Body of pancreas (tissue), 4 donors: Measurements from ENCODE around the gene PNMA8B.

Experiments
- CTCF ChIP-seq, 7 experiments: fragments of 450-650 bp in 4 of 7; fragments of 200-600 bp in 3 of 7; sonication (generic) in 3 of 7; IDR thresholded peaks; one replicate each; pipeline ENCODE4 v1.5.1; 2016 to 2019; ENCODE audit warnings: antibody characterized with exemption in 7 of 7
- POLR2A ChIP-seq, 3 donors: fragments of 450-650 bp; IDR thresholded peaks; one replicate each; pipeline ENCODE4 v1.6.1; 2016; ENCODE audit warnings: antibody characterized with exemption in 3 of 3, mild to moderate bottlenecking in 2 of 3

DNA sequence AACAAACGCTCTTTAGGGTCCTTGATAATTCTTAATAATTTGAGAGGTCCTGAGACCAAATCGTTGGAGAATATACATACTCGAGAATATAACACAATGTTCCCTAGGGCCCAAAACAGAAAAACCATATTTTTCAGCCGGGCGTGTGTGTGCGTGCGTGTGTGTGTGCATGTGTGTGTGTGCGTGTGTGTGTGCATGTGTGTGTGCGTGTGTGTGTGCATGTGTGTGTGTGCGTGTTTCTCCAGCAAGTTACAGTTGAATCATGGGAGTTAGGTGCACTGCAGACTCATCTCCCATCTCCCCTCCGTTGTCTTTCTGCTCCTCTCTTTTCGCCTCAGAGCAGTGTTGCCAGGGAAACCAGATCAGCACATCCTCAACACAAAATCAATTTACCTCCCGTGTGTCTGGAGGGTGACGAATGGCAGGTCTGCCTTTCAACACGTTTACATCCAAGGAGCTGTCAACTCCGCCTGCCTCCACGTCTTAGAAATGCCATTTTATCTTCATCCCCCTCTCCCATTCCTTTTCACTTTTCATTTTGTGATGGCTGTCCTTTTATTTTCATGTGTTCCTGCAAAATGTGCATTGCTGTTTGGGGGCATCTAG, 8.3 kb upstream of the PNMA8B start:
- TF ChIP-seq CTCF (IDR thresholded peaks at IDR 0.05) (no peak), POLR2A (IDR thresholded peaks at IDR 0.05) (no peak)
